PC-3 (cell line): ENCODE data around the gene ARSD. TPM values are rescaled to one million over a fixed set of nuclear protein-coding genes. Genes with fewer than 3 reads are reported as not detected.
"Not testable (repeated sequence)": the region's sequence is repeated elsewhere in the genome, so short reads cannot be mapped to it uniquely, and the experiment has no call there.

Source experiments
- ATAC-seq: fragments of 200-7000 bp; cut with Tn5 transposase; 2 replicates; pipeline ENCODE4 v1.9.1; 2020; ENCODE audit warnings: mild to moderate bottlenecking, moderate library complexity
- BruUV-seq: library from RNA; stranded (reverse); fragments of 400-500 nt; replicated peaks from 2 replicates; lab custom pipeline; 2021; lab: Mats Ljungman, UMichigan
- CTCF ChIA-PET: fragments of 300-600 bp; sonication (Branson Sonifier 250); formaldehyde crosslinking; loops from one replicate; lab custom pipeline; 2022; ENCODE audit warnings: antibody characterized with exemption; lab: Charles Lee
- POLR2A ChIA-PET: fragments of 300-600 bp; sonication (Branson Sonifier 250); formaldehyde crosslinking; loops from one replicate; lab custom pipeline; 2022; ENCODE audit warnings: antibody characterized with exemption; ENCODE audit not compliant: unreplicated experiment; lab: Charles Lee
- DNase-seq: peaks from one replicate; pipeline ENCODE4 v3.0.0-alpha.2; 2015
- H2AFZ ChIP-seq: fragments of 300-600 bp; sonication (generic); 2 replicates; pipeline ENCODE4 v1.6.0; 2016; ENCODE audit warnings: antibody characterized with exemption, low read length
- H3F3A ChIP-seq: fragments of 300-600 bp; sonication (generic); one replicate; pipeline ENCODE4 v1.6.0; 2017; ENCODE audit warnings: antibody characterized with exemption, low read length, control low read depth, mild to moderate bottlenecking; ENCODE audit not compliant: unreplicated experiment
- H3K27ac ChIP-seq: fragments of 300-600 bp; sonication (generic); 2 replicates; pipeline ENCODE4 v1.5.1; 2016; ENCODE audit warnings: mild to moderate bottlenecking, low read length
- H3K27me3 ChIP-seq: fragments of 300-600 bp; sonication (generic); 2 replicates; pipeline ENCODE4 v1.6.1; 2016; ENCODE audit warnings: low read length, mixed read lengths
- H3K36me3 ChIP-seq: fragments of 300-600 bp; sonication (generic); 2 replicates; pipeline ENCODE4 v1.6.1; 2016; ENCODE audit warnings: low read depth, mixed run types, low read length, mixed read lengths
- H3K4me1 ChIP-seq: fragments of 300-600 bp; sonication (generic); 2 replicates; pipeline ENCODE4 v1.5.1; 2016; ENCODE audit warnings: low read length; ENCODE audit not compliant: insufficient read depth
- H3K4me2 ChIP-seq: fragments of 300-600 bp; sonication (generic); 2 replicates; pipeline ENCODE4 v1.6.0; 2016; ENCODE audit warnings: low read length
- H3K4me3 ChIP-seq: fragments of 300-600 bp; sonication (generic); 2 replicates; pipeline ENCODE4 v1.5.1; 2016; ENCODE audit warnings: mild to moderate bottlenecking, low read length, mixed read lengths
- H3K79me2 ChIP-seq: fragments of 300-600 bp; sonication (generic); 2 replicates; pipeline ENCODE4 v1.6.1; 2017; ENCODE audit warnings: low read length, mixed read lengths
- H3K9ac ChIP-seq: fragments of 300-600 bp; sonication (generic); 2 replicates; pipeline ENCODE4 v1.6.0; 2016; ENCODE audit warnings: mild to moderate bottlenecking, low read length
- H3K9me2 ChIP-seq: fragments of 300-600 bp; sonication (generic); replicated peaks from 2 replicates; pipeline ENCODE4 v1.6.1; 2016; ENCODE audit warnings: mixed run types, low read length, mixed read lengths
- H3K9me3 ChIP-seq: fragments of 300-600 bp; sonication (generic); 2 replicates; pipeline ENCODE4 v1.6.1; 2016; ENCODE audit warnings: low read length, mixed read lengths
- H4K20me1 ChIP-seq: fragments of 300-600 bp; sonication (generic); 2 replicates; pipeline ENCODE4 v1.6.1; 2016; ENCODE audit warnings: low read length, mixed read lengths
- CTCF ChIP-seq: fragments of 300-600 bp; sonication (generic); conservative IDR thresholded peaks from 2 replicates; pipeline ENCODE4 v1.5.1; 2017; ENCODE audit warnings: antibody characterized with exemption, low read depth, mild to moderate bottlenecking, low read length
- EZH2 ChIP-seq: fragments of 300-600 bp; sonication (generic); IDR thresholded peaks from one replicate; pipeline ENCODE4 v1.6.1; 2017; ENCODE audit warnings: antibody characterized with exemption, mild to moderate bottlenecking, low read length; ENCODE audit not compliant: unreplicated experiment
- EZH2phosphoT487 ChIP-seq: fragments of 300-600 bp; sonication (generic); IDR thresholded peaks from 2 replicates; pipeline ENCODE4 v1.6.1; 2018; ENCODE audit warnings: mild to moderate bottlenecking, antibody characterized with exemption, low read length, borderline replicate concordance
- intact Hi-C: fragments of 100-400 bp; cut with micrococcal nuclease; formaldehyde crosslinking; loops from 2 replicates; pipeline ENCODE4 v1.9.0; 2023
- total RNA-seq: library from RNA; depleted of rRNA; stranded (reverse); fragments of >200 nt; gene quantifications from 2 replicates; pipeline ENCODE4 v1.2.3, GENCODE V29; 2014

ARSD gene
- total RNA-seq, 1 experiment from 2014 or later = 13.8 TPM

GRCh38 chrX:2889706-2890490, 39.2 kb downstream of the ARSD start:
- BruUV-seq, H3K9me2 ChIP-seq, H3K9ac ChIP-seq, H3K4me1 ChIP-seq, H3K79me2 ChIP-seq, POLR2A ChIA-PET, H3K36me3 ChIP-seq, intact Hi-C loops, H4K20me1 ChIP-seq, H3F3A ChIP-seq, H3K27me3 ChIP-seq, CTCF ChIA-PET, H3K9me3 ChIP-seq, H3K27ac ChIP-seq: not testable (repeated sequence)
- ATAC-seq = peak; percentile 62
- H2AFZ ChIP-seq = peak overlapping the region; percentile 85
- DNase-seq = peak; percentile 51
- peak; percentile 4; the same call in 1 of the 2 replicates for TF ChIP-seq CTCF
- H3K4me2 ChIP-seq = peak overlapping the region; percentile 90
- H3K4me3 ChIP-seq = peak overlapping the region; percentile 69

GRCh38 chrX:2889045-2889605, 40.0 kb downstream of the ARSD start:
- H3K4me3 ChIP-seq = peak overlapping the region; percentile 69
- no peak overlapping the region for H3K27ac ChIP-seq
- H2AFZ ChIP-seq = peak overlapping the region; percentile 85
- H3K79me2 ChIP-seq = no peaks in the 10 kb centered on the region
- no peaks in the 10 kb centered on the region for H3K9me2 ChIP-seq
- intact Hi-C loops = no loop called here
- peak overlapping the region; percentile 90 for H3K4me2 ChIP-seq
- no TSS peak for BruUV-seq
- POLR2A ChIA-PET = no interaction called here
- no peaks in the 10 kb centered on the region for H4K20me1 ChIP-seq
- H3K27me3 ChIP-seq = no peaks in the 10 kb centered on the region
- H3F3A ChIP-seq = no peaks in the 10 kb centered on the region
- peak; percentile 22 for ATAC-seq
- no peak for TF ChIP-seq EZH2phosphoT487
- no peak for TF ChIP-seq CTCF
- no peak for TF ChIP-seq EZH2
- no peak overlapping the region for H3K9ac ChIP-seq
- DNase-seq = no peak
- no peaks in the 10 kb centered on the region for H3K9me3 ChIP-seq
- CTCF ChIA-PET = no interaction called here
- no peaks in the 10 kb centered on the region for H3K36me3 ChIP-seq
- no peaks in the 10 kb centered on the region for H3K4me1 ChIP-seq

- Histone ChIP-seq H3K4me2 (no peak overlapping the region), H2AFZ (no peak overlapping the region), H3K36me3 (no peaks in the 10 kb centered on the region), H4K20me1 (no peaks in the 10 kb centered on the region), H3K4me3 (no peak overlapping the region), H3K9me3 (no peaks in the 10 kb centered on the region), H3K9ac (no peak overlapping the region), H3F3A (no peaks in the 10 kb centered on the region), H3K79me2 (no peaks in the 10 kb centered on the region), H3K9me2 (no peaks in the 10 kb centered on the region), H3K27ac (no peak overlapping the region), H3K4me1 (no peaks in the 10 kb centered on the region), H3K27me3 (no peaks in the 10 kb centered on the region)
- ChIA-PET CTCF (no interaction called here), POLR2A (no interaction called here)
- DNase-seq (no peak), ATAC-seq (no peak)
- intact Hi-C loops = no loop called here
- no peak for TF ChIP-seq EZH2phosphoT487
- no peak for TF ChIP-seq CTCF
- TF ChIP-seq EZH2 = no peak
- BruUV-seq = no TSS peak
Measured at GRCh38 chrX:2888309-2888708, 40.8 kb downstream of the ARSD start.
